K562 (cell line): ENCODE data around the gene CARMIL1. TPM values are rescaled to one million over a fixed set of nuclear protein-coding genes. Genes with fewer than 3 reads are reported as not detected.

Experiments used
- ATAC-seq: fragments of 200-7000 bp; cut with Tn5 transposase; 3 replicates; pipeline ENCODE4 v1.9.1; 2020; ENCODE audit warnings: moderate library complexity
- BruUV-seq: library from RNA; stranded (reverse); fragments of 400-500 nt; replicated peaks from 2 replicates; lab custom pipeline; 2021; lab: Mats Ljungman, UMichigan
- CTCF ChIA-PET: fragments of 300-600 bp; formaldehyde crosslinking; extraction: SDS; loops from one replicate; lab custom pipeline; 2021; ENCODE audit warnings: low intra/inter-chr PET ratio; lab: Yijun Ruan, JAX
- POLR2A ChIA-PET: fragments of 300-600, 350-650 bp; sonication (Branson Sonifier 250); formaldehyde crosslinking; extraction: SDS; loops from one replicate; lab custom pipeline; 2021; ENCODE audit warnings: antibody characterized with exemption, inconsistent platforms; lab: Yijun Ruan, JAX
- DNase-seq, 4 experiments: peaks; one replicate each; pipeline versions ENCODE4 v3.0.0 to v3.0.0-alpha.2; 2011 to 2018; ENCODE audit warnings: low spot score in 3 of 4, mixed read lengths in 3 of 4; ENCODE audit errors: extremely low read depth in 1 of 4
- FAIRE-seq: peaks from 2 replicates; lab custom pipeline; 2011; peaks lifted over from hg19 to GRCh38; lab: Jason Lieb, UNC
- H2AFZ ChIP-seq: 2 replicates; pipeline ENCODE4 v1.6.0; 2011; ENCODE audit warnings: low read depth, low read length, control low read depth, inconsistent platforms
- H3K27ac ChIP-seq: fragments of 200-600 bp; 3 replicates; pipeline ENCODE4 v1.8.0; 2011; ENCODE audit warnings: low read depth, mild to moderate bottlenecking, control low read depth, inconsistent platforms, low read length, moderate library complexity, mixed read lengths; ENCODE audit errors: extremely low read depth
- H3K27me3 ChIP-seq, 2 experiments: fragments of 300-600 bp in 1 of 2; 2 replicates in 1 of 2; 3 replicates in 1 of 2; pipeline versions ENCODE4 v1.6.0 to v1.8.0; 2011; ENCODE audit warnings: inconsistent platforms in 2 of 2, low read length in 2 of 2, mild to moderate bottlenecking in 1 of 2, mixed read lengths in 1 of 2, moderate library complexity in 1 of 2; ENCODE audit not compliant: control insufficient read depth in 2 of 2, insufficient read depth in 2 of 2
- H3K36me3 ChIP-seq: fragments of 300-600 bp; 3 replicates; pipeline ENCODE4 v1.8.0; 2011; ENCODE audit warnings: mild to moderate bottlenecking, low read length, inconsistent platforms; ENCODE audit not compliant: control insufficient read depth, insufficient read depth
- H3K4me1 ChIP-seq, 2 experiments: fragments of 200-600 bp in 1 of 2; replicated peaks in 1 of 2; 2 replicates in 1 of 2; 3 replicates in 1 of 2; pipeline versions ENCODE4 v1.5.1 to v1.8.0; 2011; ENCODE audit warnings: inconsistent platforms in 2 of 2, low read length in 2 of 2, mild to moderate bottlenecking in 1 of 2, mixed read lengths in 1 of 2, moderate library complexity in 1 of 2; ENCODE audit not compliant: control insufficient read depth in 2 of 2, insufficient read depth in 2 of 2
- H3K4me2 ChIP-seq: 2 replicates; pipeline ENCODE4 v1.6.1; 2011; ENCODE audit warnings: low read length, control low read depth, inconsistent platforms, mixed read lengths; ENCODE audit not compliant: insufficient read depth
- H3K4me3 ChIP-seq: fragments of 200-600 bp; sonication (generic), shearing (Covaris generic); 2 replicates; pipeline ENCODE4 v1.5.1; 2016; ENCODE audit warnings: control low read depth, inconsistent platforms
- H3K79me2 ChIP-seq: fragments of 200-600 bp; 3 replicates; pipeline ENCODE4 v1.8.0; 2011; ENCODE audit warnings: low read length, inconsistent platforms; ENCODE audit not compliant: control insufficient read depth, insufficient read depth
- H3K9ac ChIP-seq, 2 experiments: 2 replicates each; pipeline versions ENCODE4 v1.6.0 to v1.6.1; 2011; ENCODE audit warnings: low read depth in 2 of 2, low read length in 2 of 2, control low read depth in 1 of 2, inconsistent platforms in 1 of 2, mild to moderate bottlenecking in 1 of 2, mixed read lengths in 1 of 2; ENCODE audit not compliant: insufficient read depth in 1 of 2
- H3K9me1 ChIP-seq: one replicate; pipeline ENCODE4 v1.6.0; 2011; ENCODE audit warnings: inconsistent platforms, mild to moderate bottlenecking, low read length, moderate library complexity; ENCODE audit not compliant: control insufficient read depth, insufficient read depth
- H3K9me3 ChIP-seq: replicated peaks from 2 replicates; pipeline ENCODE4 v1.5.1; 2011; ENCODE audit warnings: low read depth, low read length, inconsistent platforms; ENCODE audit not compliant: control insufficient read depth, insufficient read depth
- H4K20me1 ChIP-seq: replicated peaks from 2 replicates; pipeline ENCODE4 v1.6.1; 2011; ENCODE audit warnings: low read length, inconsistent platforms, mixed read lengths; ENCODE audit not compliant: control insufficient read depth, insufficient read depth
- BCOR ChIP-seq: fragments of 450-650 bp; IDR thresholded peaks from 2 replicates; pipeline ENCODE4 v1.6.1; 2016
- HDGF ChIP-seq: fragments of 450-650 bp; IDR thresholded peaks from 2 replicates; pipeline ENCODE4 v1.6.1; 2016
- HNRNPUL1 ChIP-seq: fragments of 200-400 bp; formaldehyde crosslinking; IDR thresholded peaks from 2 replicates; pipeline ENCODE4 v1.6.1; 2017; ENCODE audit warnings: low read length
- NFIC ChIP-seq: fragments of 450-650 bp; IDR thresholded peaks from 2 replicates; pipeline ENCODE4 v1.6.1; 2017; ENCODE audit warnings: mild to moderate bottlenecking, inconsistent platforms
- NFIX ChIP-seq: fragments of 250-450 bp; sonication (Bioruptor Pico); IDR thresholded peaks from 2 replicates; pipeline ENCODE4 v1.4.0; 2020; ENCODE audit warnings: low read depth, mild to moderate bottlenecking, moderate library complexity
- RBM39 ChIP-seq: fragments of 200-400 bp; formaldehyde crosslinking; optimal IDR thresholded peaks from 2 replicates; pipeline ENCODE3; 2018; ENCODE audit warnings: low read depth, low read length
- in situ Hi-C: fragments of 300-500 bp; cut with MboI; formaldehyde crosslinking; loops from 4 replicates; pipeline ENCODE4 v1.15.0; 2018; ENCODE audit warnings: inconsistent platforms, mixed read lengths
- intact Hi-C: fragments of 100-400 bp; cut with micrococcal nuclease; formaldehyde crosslinking; loops from 2 replicates; pipeline ENCODE4 v1.14.2; 2022
- polyA plus RNA-seq, 8 experiments: library from polyadenylated mRNA; depleted of rRNA in 4 of 8; stranded (reverse) in 5 of 8; unstranded in 3 of 8; fragments of >200 nt; fragmentation: Nextera tagmentation in 2 of 8; fragmentation: Illumina TruSeq in 1 of 8; extraction: Ambion mirVana in 2 of 8; extraction: Trizol in 1 of 8; gene quantifications; 2 replicates each; pipeline versions ENCODE4 v1.2.1 to v1.2.3, GENCODE V29; 2011 to 2014; ENCODE audit warnings: inconsistent platforms in 1 of 8, missing spikeins in 1 of 8
- total RNA-seq, 7 experiments: library from RNA; depleted of rRNA in 6 of 7; stranded (reverse); fragments of >200 nt in 6 of 7; fragmentation: Illumina TruSeq in 2 of 7; extraction: Trizol in 2 of 7; gene quantifications; 2 replicates each; pipeline versions ENCODE4 v1.2.1 to v1.2.3, GENCODE V29; 2011 to 2021; ENCODE audit warnings: low replicate concordance in 1 of 7
- TF ChIP-seq, protein P1 (sequence below): fragments of 450-650 bp; conservative IDR thresholded peaks from 2 replicates; pipeline ENCODE4 v1.6.1; 2016; ENCODE audit warnings: missing genetic modification characterization, low read depth, mild to moderate bottlenecking, control low read depth, missing compliant biosample characterization
- TF ChIP-seq, protein P2 (sequence below): fragments of 250-450 bp; sonication (Bioruptor Pico); IDR thresholded peaks from 2 replicates; pipeline ENCODE4 v1.4.0; 2020

Gene CARMIL1
- total and polyA plus RNA-seq, 9 of the 15 experiments (the other 6 are each of a cell fraction or from before 2014, with no cell fraction given), result 0.04 to 0.32 (median 0.10) TPM; not detected in 1

- TF ChIP-seq, protein P1, sequence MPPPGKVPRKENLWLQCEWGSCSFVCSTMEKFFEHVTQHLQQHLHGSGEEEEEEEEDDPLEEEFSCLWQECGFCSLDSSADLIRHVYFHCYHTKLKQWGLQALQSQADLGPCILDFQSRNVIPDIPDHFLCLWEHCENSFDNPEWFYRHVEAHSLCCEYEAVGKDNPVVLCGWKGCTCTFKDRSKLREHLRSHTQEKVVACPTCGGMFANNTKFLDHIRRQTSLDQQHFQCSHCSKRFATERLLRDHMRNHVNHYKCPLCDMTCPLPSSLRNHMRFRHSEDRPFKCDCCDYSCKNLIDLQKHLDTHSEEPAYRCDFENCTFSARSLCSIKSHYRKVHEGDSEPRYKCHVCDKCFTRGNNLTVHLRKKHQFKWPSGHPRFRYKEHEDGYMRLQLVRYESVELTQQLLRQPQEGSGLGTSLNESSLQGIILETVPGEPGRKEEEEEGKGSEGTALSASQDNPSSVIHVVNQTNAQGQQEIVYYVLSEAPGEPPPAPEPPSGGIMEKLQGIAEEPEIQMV (tag), result no peak
- TF ChIP-seq HNRNPUL1 (no peak), BCOR (no peak), RBM39 (no peak)
- TF ChIP-seq, protein P2, sequence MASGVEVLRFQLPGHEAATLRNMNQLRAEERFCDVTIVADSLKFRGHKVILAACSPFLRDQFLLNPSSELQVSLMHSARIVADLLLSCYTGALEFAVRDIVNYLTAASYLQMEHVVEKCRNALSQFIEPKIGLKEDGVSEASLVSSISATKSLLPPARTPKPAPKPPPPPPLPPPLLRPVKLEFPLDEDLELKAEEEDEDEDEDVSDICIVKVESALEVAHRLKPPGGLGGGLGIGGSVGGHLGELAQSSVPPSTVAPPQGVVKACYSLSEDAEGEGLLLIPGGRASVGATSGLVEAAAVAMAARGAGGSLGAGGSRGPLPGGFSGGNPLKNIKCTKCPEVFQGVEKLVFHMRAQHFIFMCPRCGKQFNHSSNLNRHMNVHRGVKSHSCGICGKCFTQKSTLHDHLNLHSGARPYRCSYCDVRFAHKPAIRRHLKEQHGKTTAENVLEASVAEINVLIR (CRISPR knock-in tag), result no peak
- TF ChIP-seq, all 486 proteins: peak for 0
Observed at GRCh38 chr6:25576919-25577318, 297.7 kb downstream of the CARMIL1 start (continued).

DNA sequence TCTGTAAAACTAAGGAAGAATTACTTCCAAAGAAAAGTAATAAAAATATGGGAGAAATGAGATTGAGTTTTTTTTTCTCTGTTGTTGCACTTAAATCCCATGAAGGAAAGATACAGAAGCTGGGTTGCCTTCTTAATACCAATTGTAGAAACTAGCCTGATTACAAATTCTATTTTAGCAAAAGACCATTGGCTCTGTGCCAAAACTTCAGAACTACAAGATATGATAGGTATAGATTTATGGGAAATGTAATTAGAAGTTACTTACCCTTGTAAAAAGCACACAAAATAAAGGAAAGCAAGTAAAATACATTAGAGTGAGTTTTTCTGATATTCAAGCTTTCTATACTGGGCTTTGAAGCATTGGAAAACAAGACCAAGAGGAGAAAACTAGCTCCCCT lies 299.4 kb downstream of the CARMIL1 start:
- H3K27me3 ChIP-seq, result peaks cover 0 to 4% of the 10 kb centered on the region in 2 experiments; a peak in 3 of 5 replicates
- no peaks in the 10 kb centered on the region for H3K36me3 ChIP-seq
- H3K4me2 ChIP-seq, result no peak overlapping the region
- H3K9ac ChIP-seq, result no peak overlapping the region
- POLR2A ChIA-PET, result interaction anchor here (1.1 kb wide), 1 partner anchor 15 kb away, joined by 3 read pairs; no protein-coding TSS in a partner anchor
- H3K79me2 ChIP-seq, result no peaks in the 10 kb centered on the region
- BruUV-seq, result no TSS peak
- CTCF ChIA-PET, result no interaction called here
- no peaks in the 10 kb centered on the region for H3K4me1 ChIP-seq
- intact Hi-C loops (no loop called here), in situ Hi-C loops (no loop called here)
- no peaks in the 10 kb centered on the region for H3K9me3 ChIP-seq
- H3K9me1 ChIP-seq, result no peaks in the 10 kb centered on the region
- no peak overlapping the region for H3K27ac ChIP-seq
- H4K20me1 ChIP-seq, result 0 out of 2 replicates have a peak, but pooled peaks cover 2% of the 10 kb centered on the region
- H3K4me3 ChIP-seq, result no peak overlapping the region
- TF ChIP-seq NFIC, result peak; percentile 97
- no peak for TF ChIP-seq HDGF
- TF ChIP-seq NFIX (CRISPR knock-in tag), result peak; percentile 92
- FAIRE-seq, result no peak
- ATAC-seq, result no peak
- H2AFZ ChIP-seq, result no peak overlapping the region
- no peak for DNase-seq
